CD14-positive monocyte (primary cell): Measurements from ENCODE around the gene COL9A2. TPM values are rescaled to one million over a fixed set of nuclear protein-coding genes. Genes with fewer than 3 reads are reported as not detected.

Source experiments
- DNase-seq, 3 donors: peaks; one replicate each; pipeline ENCODE4 v3.0.0-alpha.2; 2011 to 2022
- H2AFZ ChIP-seq: 2 replicates; pipeline ENCODE4 v1.6.0; 2012; ENCODE audit warnings: mild to moderate bottlenecking, low read depth, low read length, inconsistent platforms; ENCODE audit not compliant: insufficient read depth, poor library complexity, severe bottlenecking
- H3K27ac ChIP-seq, 2 donors: 1 replicate in 1 of 2; 2 replicates in 1 of 2; pipeline ENCODE4 v1.5.1; 2012 to 2013; ENCODE audit warnings: low read length in 2 of 2, control low read depth in 1 of 2, inconsistent platforms in 1 of 2, low read depth in 1 of 2, mild to moderate bottlenecking in 1 of 2
- H3K27me3 ChIP-seq, 2 donors: one replicate each; pipeline versions ENCODE4 v1.6.0 to v1.6.1; 2011 to 2013; ENCODE audit warnings: low read length in 2 of 2; ENCODE audit not compliant: control insufficient read depth in 2 of 2, insufficient read depth in 2 of 2
- H3K36me3 ChIP-seq, 2 donors: replicated peaks in 1 of 2; 1 replicate in 1 of 2; 2 replicates in 1 of 2; pipeline versions ENCODE4 v1.5.1 to v1.6.1; 2012 to 2013; ENCODE audit warnings: low read length in 2 of 2, control low read depth in 1 of 2, inconsistent platforms in 1 of 2, mild to moderate bottlenecking in 1 of 2; ENCODE audit not compliant: insufficient read depth in 2 of 2, control insufficient read depth in 1 of 2
- H3K4me1 ChIP-seq, 2 donors: 1 replicate in 1 of 2; 2 replicates in 1 of 2; pipeline versions ENCODE4 v1.5.1 to v1.6.1; 2012 to 2013; ENCODE audit warnings: low read length in 2 of 2, control low read depth in 1 of 2, inconsistent platforms in 1 of 2, mild to moderate bottlenecking in 1 of 2, moderate library complexity in 1 of 2; ENCODE audit not compliant: insufficient read depth in 2 of 2, control insufficient read depth in 1 of 2
- H3K4me2 ChIP-seq: replicated peaks from 2 replicates; pipeline ENCODE3; 2012; ENCODE audit warnings: low read length, moderate library complexity, mild to moderate bottlenecking; ENCODE audit not compliant: poor library complexity, severe bottlenecking; ENCODE audit errors: extremely low read depth
- H3K4me3 ChIP-seq, 3 experiments: fragments of 200-600 bp in 1 of 3; sonication (generic) in 1 of 3; replicated peaks in 1 of 3; 1 replicate in 2 of 3; 2 replicates in 1 of 3; pipeline ENCODE4 v1.5.1; 2011 to 2013; ENCODE audit warnings: low read length in 3 of 3, mild to moderate bottlenecking in 3 of 3, control low read depth in 2 of 3, low read depth in 2 of 3, inconsistent platforms in 1 of 3, moderate library complexity in 1 of 3
- H3K79me2 ChIP-seq: 2 replicates; pipeline ENCODE4 v1.6.0; 2012; ENCODE audit warnings: mild to moderate bottlenecking, control low read depth, inconsistent platforms, low read length, moderate library complexity; ENCODE audit not compliant: insufficient read depth
- H3K9ac ChIP-seq: 2 replicates; pipeline ENCODE4 v1.6.0; 2017; ENCODE audit warnings: low read length, mild to moderate bottlenecking; ENCODE audit not compliant: insufficient read depth, poor library complexity, severe bottlenecking
- H3K9me3 ChIP-seq, 2 donors: replicated peaks in 1 of 2; 1 replicate in 1 of 2; 2 replicates in 1 of 2; pipeline versions ENCODE4 v1.5.1 to v1.6.1; 2012 to 2013; ENCODE audit warnings: low read length in 2 of 2, control low read depth in 1 of 2; ENCODE audit not compliant: control insufficient read depth in 1 of 2, insufficient read depth in 1 of 2
- H4K20me1 ChIP-seq: 2 replicates; pipeline ENCODE4 v1.6.0; 2012; ENCODE audit warnings: mild to moderate bottlenecking, low read length, control low read depth, moderate library complexity; ENCODE audit not compliant: insufficient read depth
- H3K27ac Mint-ChIP-seq, 7 donors: one replicate each; pipeline ENCODE4 v1.8.0; 2020; ENCODE audit warnings: mild to moderate bottlenecking in 7 of 7, mixed read lengths in 7 of 7, moderate library complexity in 6 of 7, inconsistent platforms in 2 of 7
- H3K27me3 Mint-ChIP-seq, 3 donors: one replicate each; pipeline ENCODE4 v1.8.0; 2021 to 2022; ENCODE audit warnings: low read depth in 3 of 3, mild to moderate bottlenecking in 3 of 3, mixed read lengths in 3 of 3, moderate library complexity in 3 of 3, inconsistent platforms in 1 of 3
- H3K36me3 Mint-ChIP-seq, 2 donors: one replicate each; pipeline ENCODE4 v1.8.0; 2020; ENCODE audit warnings: mixed read lengths in 2 of 2, inconsistent platforms in 1 of 2, mild to moderate bottlenecking in 1 of 2
- H3K4me1 Mint-ChIP-seq: one replicate; pipeline ENCODE4 v1.8.0; 2020; ENCODE audit warnings: mild to moderate bottlenecking, mixed read lengths
- H3K4me3 Mint-ChIP-seq, 2 donors: one replicate each; pipeline ENCODE4 v1.8.0; 2020; ENCODE audit warnings: mild to moderate bottlenecking in 2 of 2, mixed read lengths in 2 of 2, moderate library complexity in 1 of 2
- H3K9me3 Mint-ChIP-seq, 7 donors: one replicate each; pipeline ENCODE4 v1.8.0; 2020 to 2022; ENCODE audit warnings: mixed read lengths in 7 of 7, mild to moderate bottlenecking in 6 of 7, moderate library complexity in 6 of 7, inconsistent platforms in 2 of 7
- CTCF ChIP-seq: fragments of 200-600 bp; IDR thresholded peaks from one replicate; pipeline ENCODE4 v1.8.0; 2022; ENCODE audit warnings: antibody characterized with exemption, mild to moderate bottlenecking
- WGBS: methylation state at CpG from one replicate; pipeline ENCODE4 v1.1.5; 2013; ENCODE audit warnings: missing lambda C conversion rate; ENCODE audit not compliant: insufficient coverage; 5-methylcytosine and 5-hydroxymethylcytosine counted together
- intact Hi-C, 2 donors: fragments of 100-400 bp; cut with micrococcal nuclease; formaldehyde crosslinking; loops; one replicate each; pipeline versions ENCODE4 v1.15.0 to v1.15.1; 2023
- polyA minus RNA-seq: library from RNA; depleted of rRNA, polyadenylated mRNA; stranded (reverse); fragments of >200 nt; gene quantifications from 2 replicates; pipeline ENCODE4 v1.2.3, GENCODE V29; 2012
- polyA plus RNA-seq, 3 donors: library from polyadenylated mRNA; depleted of rRNA in 1 of 3; unstranded in 2 of 3; stranded (reverse) in 1 of 3; fragments of 300-500 nt in 2 of 3; fragments of >200 nt in 1 of 3; fragmentation: Illumina TruSeq in 2 of 3; gene quantifications; 1 replicate in 2 of 3; 2 replicates in 1 of 3; pipeline ENCODE4 v1.2.3, GENCODE V29; 2012 to 2021
- total RNA-seq, 12 experiments: library from RNA in 1 of 12; stranded (reverse) in 1 of 12; fragments of 120-200 nt in 1 of 12; gene quantifications; one replicate each; pipeline ENCODE4 v1.2.4 and lab custom pipeline; 2013 to 2026; ENCODE audit warnings: mixed read lengths in 6 of 12, inconsistent platforms in 1 of 12

The COL9A2 gene
- total RNA-seq (2013), result 13.2 TPM
- polyA plus RNA-seq (10 to 100 TPM in 1 of 3 donors, 1 to 10 TPM in 2; 2.0 to 24.3 (median 2.6) TPM), polyA minus RNA-seq (4.7 and 5.4 TPM in 2 replicates), total RNA-seq (lab: John Stamatoyannopoulos, UW) (2.4 to 22.5 (median 16.2) reads per million in 11 experiments)

DNA sequence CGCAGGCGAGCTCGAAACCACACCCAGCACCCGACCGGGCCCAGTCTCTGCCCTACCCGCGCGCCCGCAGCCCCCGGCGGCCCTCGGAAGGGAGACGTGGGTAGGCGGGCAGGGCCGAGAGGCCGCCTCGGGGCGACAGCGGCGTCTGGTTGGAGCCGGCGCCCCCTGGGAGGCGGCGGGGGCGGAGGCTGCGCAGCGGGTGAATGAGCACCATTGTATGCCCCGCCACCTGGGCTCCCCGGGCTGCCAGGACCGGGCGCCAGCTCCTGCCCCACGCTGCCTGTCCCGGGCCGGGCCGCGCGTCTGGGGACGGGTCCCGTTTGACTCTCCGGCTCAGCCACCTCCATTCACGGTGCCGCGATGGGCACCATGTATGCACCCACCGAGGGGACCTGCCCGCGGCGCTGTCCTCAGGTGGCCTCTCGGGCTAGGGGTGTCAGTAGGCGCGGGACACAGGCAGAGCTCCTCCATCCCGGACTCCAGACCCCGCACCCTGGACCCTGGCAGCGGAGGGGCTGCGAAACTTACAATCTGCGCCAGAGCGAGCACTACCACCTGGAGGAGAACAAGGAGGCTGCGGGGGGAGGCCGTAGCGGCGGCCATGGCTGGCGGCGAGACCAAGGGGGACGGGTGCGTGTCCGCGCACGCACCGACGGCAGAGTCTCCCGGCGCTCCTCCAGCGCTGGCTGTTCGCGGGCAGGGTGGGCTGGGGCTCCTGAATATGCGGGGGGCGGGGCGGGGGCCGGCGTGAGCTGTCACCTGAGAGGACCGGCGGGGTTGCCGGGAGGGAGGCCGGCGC lies at the start of gene COL9A2:
TSS of gene COL9A2 (minus strand) at position 692 of the 799 bp plus-strand sequence. CDS start at position 603, 89 bp downstream.
- H3K9me3 Mint-ChIP-seq, result peaks cover 0 to 12% (median 6%) of the 10 kb centered on the region in 7 donors
- H3K4me3 ChIP-seq, result peak within 1 kb of the TSS; percentile 34 to 76 (median 53)
- peak within 1 kb of the TSS; percentile 49 for H3K9ac ChIP-seq
- peaks cover 21 to 34% of the 10 kb centered on the region in 2 donors for H3K27me3 ChIP-seq
- H3K36me3 Mint-ChIP-seq, result peaks cover 7 to 12% of the 10 kb centered on the region in 2 donors
- peak within 1 kb of the TSS; percentile 83 to 94 for H3K4me3 Mint-ChIP-seq
- H3K4me2 ChIP-seq, result peak within 1 kb of the TSS; percentile 85
- H4K20me1 ChIP-seq, result no peaks in the 10 kb centered on the region
- 2% methylated on average over 81 of the region's 84 CpGs for WGBS
- no peak within 1 kb of the TSS for H3K27ac Mint-ChIP-seq
- no peak within 1 kb of the TSS for H3K27ac ChIP-seq
- DNase-seq, result peak in 1 of 3 donors; percentile 17
- no peaks in the 10 kb centered on the region for H3K36me3 ChIP-seq
- no peak for TF ChIP-seq CTCF
- intact Hi-C loops, result loop anchor here (5.0 to 10.0 kb wide), 3 partner anchors 62 to 169 kb away; partner anchors contain the start of gene ZMPSTE24 (in 1 of the 2)
- H3K9me3 ChIP-seq, result peaks cover 0 to 3% of the 10 kb centered on the region in 2 donors
- peaks cover 5% of the 10 kb centered on the region for H3K79me2 ChIP-seq
- peak within 1 kb of the TSS; percentile 97 for H2AFZ ChIP-seq
- peaks cover 47% of the 10 kb centered on the region for H3K4me1 Mint-ChIP-seq
- peaks cover 34 to 56% (median 49%) of the 10 kb centered on the region in 3 donors for H3K27me3 Mint-ChIP-seq
- H3K4me1 ChIP-seq, result peaks cover 49 to 58% of the 10 kb centered on the region in 2 donors

- Histone ChIP-seq H2AFZ (no peak overlapping the region), H3K9me3 (peaks cover 0 to 4% of the 10 kb centered on the region in 2 donors), H3K4me1 (peaks cover 24 to 28% of the 10 kb centered on the region in 2 donors), H3K27ac (no peak overlapping the region), H3K27me3 (no peaks in the 10 kb centered on the region), H3K4me2 (no peak overlapping the region), H4K20me1 (peaks cover 26% of the 10 kb centered on the region), H3K79me2 (no peaks in the 10 kb centered on the region), H3K9ac (no peak overlapping the region), H3K4me3 (no peak overlapping the region), H3K36me3 (peaks cover 10 to 48% of the 10 kb centered on the region in 2 donors)
- peaks cover 5 to 11% (median 6%) of the 10 kb centered on the region in 7 donors for H3K9me3 Mint-ChIP-seq
- no peak for TF ChIP-seq CTCF
- peaks cover 0 to 4% (median 3%) of the 10 kb centered on the region in 3 donors for H3K27me3 Mint-ChIP-seq
- H3K27ac Mint-ChIP-seq, result no peak overlapping the region
- H3K4me1 Mint-ChIP-seq, result peaks cover 27% of the 10 kb centered on the region
- intact Hi-C loops, result no loop called here
- no peak for DNase-seq
- H3K36me3 Mint-ChIP-seq, result peaks cover 47 to 57% of the 10 kb centered on the region in 2 donors
- no CpG with 5 or more reads among the region's 2 CpGs for WGBS
- no peak overlapping the region for H3K4me3 Mint-ChIP-seq
These were observed 46.6 kb upstream of the COL9A2 start for GRCh38 chr1:40363721-40364120.
